Measurements from ENCODE around the gene NRXN3.

The NRXN3 gene

DNA sequence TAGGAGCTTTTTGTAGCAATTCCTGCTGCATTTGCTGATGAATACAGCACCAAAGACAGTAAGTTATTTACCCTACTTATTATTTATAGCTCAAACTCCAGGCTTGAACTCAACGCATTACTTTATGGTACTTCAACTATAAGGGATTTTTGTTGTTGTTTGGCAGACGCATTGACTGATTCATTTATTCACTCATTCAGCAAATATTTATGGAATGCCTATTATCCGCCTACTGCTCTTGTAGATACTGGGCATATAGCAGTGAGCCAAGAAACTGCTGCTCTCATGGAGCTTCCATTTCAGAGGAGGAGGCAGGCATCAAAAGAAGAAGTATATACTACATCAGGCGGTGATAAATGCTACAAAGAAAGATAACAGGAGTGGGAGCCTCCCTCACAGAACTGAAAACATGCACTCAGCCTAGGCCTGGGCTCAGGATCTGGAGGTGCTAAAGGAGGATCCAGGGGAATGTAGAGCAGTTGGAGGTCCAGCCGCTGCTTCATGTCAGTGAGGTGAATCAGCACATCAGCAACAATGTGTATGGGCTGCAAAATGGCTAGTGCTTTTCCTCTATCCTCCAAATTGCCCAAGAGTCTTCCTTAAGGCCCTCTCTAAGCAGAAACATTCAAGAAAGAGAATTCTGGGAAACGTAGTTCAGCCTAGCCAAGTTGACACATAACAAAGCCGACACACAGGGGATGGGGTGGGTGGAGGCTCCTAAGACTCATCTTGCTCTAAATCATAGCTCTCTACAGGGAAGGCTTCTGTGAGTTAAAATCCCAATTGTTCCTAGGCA is 157.5 kb downstream of the NRXN3 start:
- DNase-seq, result no peak

DNA sequence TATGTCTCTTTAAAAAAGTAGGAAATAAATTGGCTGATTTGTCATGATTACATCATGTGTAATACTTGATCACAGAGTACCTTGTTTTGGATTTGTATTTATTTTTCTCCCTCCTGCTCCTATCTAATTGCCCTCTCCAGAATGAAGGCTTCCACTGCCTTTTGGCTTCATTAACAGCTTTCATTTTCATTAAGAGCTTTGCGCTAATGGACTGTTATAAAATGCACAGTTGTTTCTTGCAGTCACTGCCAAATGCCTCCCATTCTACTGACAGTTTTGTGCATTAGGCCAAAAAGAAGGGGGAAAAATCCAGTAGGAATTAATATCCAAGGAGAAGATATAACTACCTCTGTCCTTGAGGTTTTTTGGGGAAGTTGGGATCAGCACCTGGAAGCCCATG is 159.2 kb downstream of the NRXN3 start:
- no peak for DNase-seq

DNA sequence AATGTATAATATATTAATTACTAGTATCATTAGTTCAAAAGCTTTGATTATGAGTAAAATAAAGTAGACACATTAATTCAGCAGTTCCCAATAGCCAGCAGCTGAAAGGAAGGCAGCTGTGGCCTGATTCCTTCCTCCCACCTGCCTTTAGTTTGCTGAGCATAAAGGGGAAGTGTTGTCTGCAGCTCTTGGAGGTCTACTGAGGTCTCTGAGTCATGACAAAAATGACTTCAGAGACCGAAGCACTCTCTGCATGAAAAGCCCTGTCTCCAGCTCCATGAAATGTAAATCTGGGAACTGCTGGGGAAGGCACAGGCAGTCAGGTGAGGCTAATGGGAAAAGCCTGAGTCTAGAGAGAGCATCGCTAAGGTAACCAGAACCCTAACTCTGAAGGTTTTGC is 165.4 kb downstream of the NRXN3 start:
- no peak for DNase-seq

- no peak for DNase-seq
Observed at GRCh38 chr14:78340250-78340649, 170.1 kb downstream of the NRXN3 start.

DNA sequence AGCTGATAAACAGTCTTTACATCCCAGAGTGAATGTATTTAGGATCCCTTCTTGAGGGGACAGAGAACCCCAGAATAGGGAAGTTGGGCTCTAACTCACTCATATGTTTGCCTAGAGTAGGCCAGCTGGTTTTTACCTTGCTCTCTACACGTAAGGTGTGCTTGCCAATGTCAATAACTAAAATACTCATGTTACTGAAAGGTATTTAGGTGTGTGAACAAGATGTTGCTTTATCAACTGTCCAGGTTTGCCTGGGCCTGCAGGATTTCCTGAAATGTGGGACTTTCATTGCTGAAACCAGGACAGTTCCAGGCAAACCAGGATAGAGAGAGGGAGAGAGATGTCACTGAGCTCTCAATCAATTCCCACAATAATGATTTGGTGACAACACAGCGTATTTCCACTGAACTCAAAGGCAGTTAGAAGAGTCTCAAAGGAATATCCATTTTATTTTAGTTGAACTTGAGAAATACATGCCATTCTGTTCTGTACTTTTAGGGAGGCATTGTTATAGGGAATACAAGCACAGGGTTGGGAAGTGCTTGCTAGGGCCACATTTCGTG is 171.7 kb downstream of the NRXN3 start:
- DNase-seq, result no peak

DNA sequence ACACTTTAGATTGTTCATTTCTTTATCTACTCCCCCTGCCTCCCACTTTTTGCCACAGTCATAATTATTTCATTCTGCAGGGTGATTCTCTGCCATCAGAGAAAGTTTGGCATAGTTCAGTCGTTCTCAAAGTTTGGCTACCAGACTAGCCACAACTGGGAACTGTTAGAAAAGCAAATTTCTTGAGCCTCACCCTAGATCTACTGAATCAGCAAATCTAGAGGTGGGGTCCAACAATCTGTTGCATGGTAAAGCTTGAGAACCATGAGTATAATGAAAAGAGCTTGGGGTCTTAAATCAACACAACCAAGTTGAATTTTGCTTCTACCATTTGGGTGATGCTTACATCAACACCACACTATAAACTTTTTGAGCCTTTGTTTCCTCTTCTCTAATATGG is 172.7 kb downstream of the NRXN3 start:
- no peak for DNase-seq

GRCh38 chr14:78344290-78344689 is 174.1 kb downstream of the NRXN3 start:
- no peak for DNase-seq

- no peak for DNase-seq
Observed at GRCh38 chr14:78345131-78345744, 175.1 kb downstream of the NRXN3 start.

DNA sequence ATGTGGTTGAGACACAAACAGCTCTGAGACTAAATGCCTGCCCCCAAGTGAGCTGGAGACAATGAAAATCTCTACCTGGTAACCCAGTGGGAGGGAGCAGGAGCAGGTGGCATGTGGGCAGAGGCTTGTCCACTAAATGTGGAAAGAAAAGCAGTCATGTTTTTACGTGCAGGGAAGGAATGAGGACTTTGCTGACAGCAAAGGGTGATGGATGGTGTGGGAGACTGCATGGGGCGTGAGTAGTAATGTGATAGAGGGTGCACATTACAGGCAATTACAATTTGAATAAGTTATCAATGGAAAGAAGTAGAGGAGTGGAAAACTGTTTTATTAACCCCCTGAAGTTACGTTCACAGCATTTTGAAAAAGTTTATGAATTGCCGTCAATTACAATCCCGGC is 176.6 kb downstream of the NRXN3 start:
- DNase-seq, result no peak

- DNase-seq, result no peak
Observed at GRCh38 chr14:78355109-78355508, 184.9 kb downstream of the NRXN3 start.

- no peak for DNase-seq
Observed at GRCh38 chr14:78356391-78356790, 186.2 kb downstream of the NRXN3 start.

DNA sequence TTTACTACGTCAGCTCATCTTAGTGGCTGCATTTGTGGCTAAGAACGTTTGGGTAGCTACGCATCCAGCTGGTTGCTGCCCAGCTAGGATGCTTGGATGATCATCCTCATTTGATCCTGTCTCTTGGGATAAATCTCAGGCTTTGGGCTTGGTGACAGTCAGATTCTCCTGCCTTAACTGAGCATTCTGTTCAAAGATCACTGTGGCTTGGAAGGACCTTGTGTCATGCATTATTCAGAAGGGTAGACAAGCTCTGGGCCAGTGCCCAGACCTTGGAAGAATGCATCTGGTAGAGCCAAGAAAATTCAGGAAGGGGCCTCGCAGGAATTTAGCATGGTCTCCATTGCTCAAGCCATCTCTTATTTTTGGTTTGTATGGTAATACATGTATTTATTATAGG is 188.4 kb downstream of the NRXN3 start:
- DNase-seq, result no peak

DNA sequence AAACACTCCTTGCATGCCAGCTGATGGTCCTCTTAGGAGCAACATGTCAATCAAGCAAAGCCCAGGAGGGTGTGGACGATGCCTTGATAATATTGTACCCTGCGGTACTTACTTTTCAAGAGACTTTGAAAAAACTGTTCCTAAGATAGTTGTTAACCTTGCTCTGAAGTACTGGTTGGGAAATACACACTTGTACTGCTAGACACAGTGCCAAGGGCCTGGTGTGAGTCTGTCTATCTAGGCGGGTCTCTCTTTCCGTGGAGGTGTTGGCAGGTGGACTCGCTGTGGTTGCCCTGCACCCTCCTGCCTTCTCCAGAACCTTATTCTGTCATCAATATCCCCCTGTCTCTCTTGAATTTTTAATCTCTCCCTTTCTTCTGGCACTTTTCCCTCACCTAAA is 189.4 kb downstream of the NRXN3 start:
- DNase-seq, result no peak

GRCh38 chr14:78363008-78363407 is 192.8 kb downstream of the NRXN3 start:
- no peak for DNase-seq

- no peak for DNase-seq
Observed at GRCh38 chr14:78367355-78367754, 197.2 kb downstream of the NRXN3 start.

DNA sequence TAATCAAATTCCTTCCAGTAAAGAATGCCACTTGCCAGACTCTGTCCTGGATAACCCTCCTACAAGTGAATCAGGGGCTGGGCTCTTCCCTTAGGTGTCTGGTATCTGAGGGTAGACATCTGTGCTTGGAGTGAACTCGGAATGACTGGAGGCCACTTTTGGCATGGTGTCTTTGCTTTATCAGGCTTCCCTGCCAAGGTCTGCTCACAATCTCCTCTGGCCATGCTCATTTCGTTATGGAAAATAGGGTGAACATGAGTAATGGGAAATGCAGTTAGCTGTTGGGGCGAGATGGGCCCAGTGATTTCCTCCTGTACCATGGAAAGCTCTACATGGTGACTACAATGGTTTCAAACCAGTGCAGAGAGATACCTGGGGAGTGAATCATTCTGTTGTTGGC is 212.9 kb downstream of the NRXN3 start:
- no peak for DNase-seq

- no peak for DNase-seq
Observed at GRCh38 chr14:78398216-78398615, 228.0 kb downstream of the NRXN3 start.

GRCh38 chr14:78399316-78399889 is 229.2 kb downstream of the NRXN3 start:
- DNase-seq, result no peak

DNA sequence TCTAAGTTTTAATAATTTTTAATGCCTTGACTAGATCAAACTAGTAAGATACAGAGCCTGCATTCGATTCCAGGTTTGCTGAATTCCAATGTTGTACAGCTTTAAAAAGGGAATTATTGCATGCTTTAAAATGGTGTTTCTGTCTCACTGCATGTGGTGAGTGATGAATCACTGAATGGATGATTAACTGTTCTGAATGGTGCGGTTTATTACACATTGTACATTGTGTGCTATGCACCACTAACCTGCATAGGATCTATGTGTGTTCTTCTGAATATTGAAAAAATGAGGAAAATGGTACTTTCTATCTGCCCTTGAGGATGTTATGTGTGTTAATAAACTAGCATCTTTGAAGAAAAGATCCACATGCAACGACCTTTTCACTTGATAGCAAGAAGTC is 231.7 kb downstream of the NRXN3 start:
- no peak for DNase-seq

DNA sequence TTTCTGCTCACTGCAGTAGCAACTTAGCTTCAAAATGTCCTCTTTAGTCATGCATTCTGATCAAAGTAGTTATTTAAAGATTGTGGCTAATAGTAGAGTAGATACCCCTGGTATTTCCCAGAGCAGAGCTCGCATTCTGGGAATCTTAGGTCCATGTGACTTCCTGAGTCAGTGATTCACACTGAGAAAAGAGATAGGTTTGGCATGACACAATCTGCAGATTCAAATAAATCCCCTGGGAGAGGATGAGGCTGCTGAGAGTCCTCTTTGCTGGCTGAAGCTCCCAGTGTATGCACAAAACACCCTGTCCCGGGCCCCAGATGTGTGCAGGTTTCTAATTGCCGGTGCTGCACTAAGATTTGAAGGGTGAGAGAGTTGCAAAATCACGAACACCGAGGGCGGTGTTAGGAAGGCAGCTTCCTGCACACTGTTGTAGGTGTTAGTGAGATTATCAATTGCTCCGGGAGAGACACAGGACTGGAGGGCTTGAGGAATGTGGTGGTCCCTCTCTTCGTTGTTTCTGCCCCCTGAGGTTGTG is 233.2 kb downstream of the NRXN3 start:
- no peak for DNase-seq

GRCh38 chr14:78405079-78405856 is 235.1 kb downstream of the NRXN3 start:
- DNase-seq, result no peak

GRCh38 chr14:78412475-78412874 is 242.3 kb downstream of the NRXN3 start:
- no peak for DNase-seq

DNA sequence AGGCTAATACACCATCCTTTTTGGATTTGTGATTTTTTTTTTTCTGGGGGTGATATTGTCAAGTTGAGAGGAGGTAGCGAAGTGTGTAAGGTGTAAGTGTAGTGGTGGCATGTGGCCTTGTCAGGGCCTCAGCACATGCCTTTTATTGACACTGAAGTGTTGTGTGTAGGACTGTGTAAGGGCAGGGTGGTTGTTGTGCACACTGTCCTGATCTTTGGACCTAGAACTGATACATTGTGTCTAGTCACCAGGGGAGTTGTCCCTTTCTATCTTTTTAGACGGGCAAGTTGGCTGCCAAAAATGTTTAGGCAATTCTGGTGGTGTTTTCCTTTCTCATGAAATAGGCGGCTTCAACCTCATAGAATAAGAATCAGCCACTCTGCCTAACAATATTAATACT is 244.0 kb downstream of the NRXN3 start:
- DNase-seq, result no peak
